GM19452 (cell line): ENCODE measurements around the gene SNTB2.
"Not testable (repeated sequence)": the region's sequence is repeated elsewhere in the genome, so short reads cannot be mapped to it uniquely, and the experiment has no call there.

ENCODE experiments used
- ATAC-seq: cut with Tn5 transposase; IDR thresholded peaks from one replicate; pipeline ENCODE4 v1.9.1; 2021; ENCODE audit not compliant: unreplicated experiment

The SNTB2 gene

GRCh38 chr16:69186642-69187445, at the start of gene SNTB2:
Gene SNTB2 (plus strand): TSS chr16:69187164. CDS start chr16:69187167, 3 bp downstream.
- ATAC-seq, result peak; percentile 83

DNA sequence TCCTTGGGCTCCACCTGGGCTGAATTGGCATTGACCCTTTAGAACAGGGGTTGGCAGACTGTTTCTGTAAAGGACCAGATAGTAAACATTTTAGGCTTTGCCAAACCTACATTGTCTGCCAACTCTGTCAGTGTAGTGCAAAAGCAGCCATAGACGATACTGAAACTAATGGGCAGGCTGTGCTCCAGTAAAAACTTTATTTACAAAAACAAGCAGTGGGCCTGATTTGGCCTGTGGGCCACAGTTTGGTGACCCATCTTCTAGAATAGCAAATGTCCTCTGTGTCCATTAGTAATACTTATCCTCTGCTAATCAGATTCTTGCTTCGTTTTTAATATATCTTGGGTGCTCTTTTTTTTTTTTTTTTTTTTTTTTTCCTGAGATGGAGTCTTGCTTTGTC, 48.4 kb upstream of the SNTB2 start:
- ATAC-seq, result no peak

DNA sequence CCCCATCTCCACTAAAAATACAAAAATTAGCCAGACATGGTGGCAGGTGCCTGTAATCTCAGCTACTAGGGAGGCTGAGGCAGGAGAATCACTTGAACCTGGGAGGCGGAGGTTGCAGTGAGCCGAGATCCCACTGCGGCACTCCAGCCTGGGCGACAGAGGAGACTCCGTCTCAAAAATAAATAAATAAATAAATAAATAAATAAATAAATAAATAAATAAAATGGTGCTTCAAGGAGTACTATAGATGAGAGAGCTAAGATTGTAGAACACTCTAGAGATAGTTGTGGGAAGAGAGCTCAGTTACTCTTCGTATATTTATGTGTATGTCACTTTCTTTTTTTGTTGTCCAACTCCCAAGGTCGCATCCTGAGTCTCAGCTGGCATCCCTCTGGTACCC, 47.5 kb upstream of the SNTB2 start:
- not testable (repeated sequence) for ATAC-seq

- ATAC-seq, result no peak
These were observed 46.0 kb upstream of the SNTB2 start for GRCh38 chr16:69141014-69141413.

GRCh38 chr16:69141936-69142335, 45.0 kb upstream of the SNTB2 start:
- ATAC-seq, result no peak

DNA sequence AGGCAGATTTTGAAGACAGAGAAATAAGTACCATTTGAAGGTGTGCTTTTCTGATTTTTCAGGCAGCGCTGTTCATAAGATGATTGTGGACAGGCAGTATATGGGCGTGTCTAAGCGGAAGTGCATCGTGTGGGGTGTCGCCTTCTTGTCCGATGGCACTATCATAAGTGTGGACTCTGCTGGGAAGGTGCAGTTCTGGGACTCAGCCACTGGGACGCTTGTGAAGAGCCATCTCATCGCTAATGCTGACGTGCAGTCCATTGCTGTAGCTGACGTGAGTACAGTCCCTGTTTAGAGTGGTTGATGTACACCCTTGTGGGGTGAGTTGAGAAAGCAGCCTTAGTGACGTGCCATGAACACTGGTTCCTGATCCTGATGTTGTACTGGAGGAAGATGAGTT, 43.8 kb upstream of the SNTB2 start:
- ATAC-seq, result no peak

DNA sequence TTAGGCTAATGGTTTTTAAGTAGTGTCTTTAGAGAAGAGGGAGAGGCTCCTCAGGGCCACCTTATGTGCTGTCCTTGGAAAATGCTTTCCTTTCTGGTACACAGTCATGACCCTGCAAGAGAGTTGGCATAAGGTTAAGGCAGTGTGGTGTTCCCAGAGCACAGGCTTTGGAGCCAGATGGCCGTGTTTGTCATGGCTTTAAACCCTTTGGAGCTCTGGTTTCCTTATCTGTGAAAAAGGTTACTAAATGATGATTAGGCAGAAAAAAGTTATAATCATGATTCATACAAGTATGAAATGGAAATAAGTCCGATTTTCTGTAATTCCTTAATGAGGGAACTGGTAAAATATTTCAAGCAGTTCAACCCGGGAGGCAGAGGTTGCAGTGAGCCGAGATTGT, 41.3 kb upstream of the SNTB2 start:
- no peak for ATAC-seq

GRCh38 chr16:69149621-69150020, 37.3 kb upstream of the SNTB2 start:
- not testable (repeated sequence) for ATAC-seq

DNA sequence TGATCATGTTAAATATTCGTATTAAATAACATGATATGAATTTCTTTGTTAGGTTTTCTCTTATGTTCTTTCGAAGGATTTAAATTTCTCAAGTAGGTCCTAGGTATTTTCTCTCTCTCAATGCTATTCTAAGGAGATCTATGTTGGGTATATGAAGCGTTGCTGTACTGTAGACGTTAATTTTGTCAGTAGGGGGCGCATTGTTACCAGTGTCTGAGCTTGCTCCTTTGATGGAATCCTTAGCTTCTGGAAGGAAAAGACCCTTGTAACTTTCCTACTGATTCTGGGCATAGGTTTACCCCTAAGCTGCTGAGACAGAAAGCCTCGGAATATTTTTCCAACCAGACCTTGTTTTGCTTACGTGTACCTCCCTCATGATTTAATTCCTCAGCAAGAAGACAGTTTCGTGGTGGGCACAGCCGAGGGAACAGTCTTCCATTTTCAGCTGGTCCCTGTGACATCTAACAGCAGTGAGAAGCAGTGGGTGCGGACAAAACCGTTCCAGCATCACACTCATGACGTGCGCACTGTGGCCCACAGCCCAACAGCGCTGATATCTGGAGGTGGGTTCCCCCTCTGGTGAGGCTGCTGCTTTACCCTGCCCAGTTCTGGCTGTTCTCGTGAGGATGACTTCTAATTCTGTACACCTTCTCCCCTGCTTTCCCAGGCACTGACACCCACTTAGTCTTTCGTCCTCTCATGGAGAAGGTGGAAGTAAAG, 36.7 kb upstream of the SNTB2 start:
- no peak for ATAC-seq

GRCh38 chr16:69157196-69157595, 29.8 kb upstream of the SNTB2 start:
- no peak for ATAC-seq

DNA sequence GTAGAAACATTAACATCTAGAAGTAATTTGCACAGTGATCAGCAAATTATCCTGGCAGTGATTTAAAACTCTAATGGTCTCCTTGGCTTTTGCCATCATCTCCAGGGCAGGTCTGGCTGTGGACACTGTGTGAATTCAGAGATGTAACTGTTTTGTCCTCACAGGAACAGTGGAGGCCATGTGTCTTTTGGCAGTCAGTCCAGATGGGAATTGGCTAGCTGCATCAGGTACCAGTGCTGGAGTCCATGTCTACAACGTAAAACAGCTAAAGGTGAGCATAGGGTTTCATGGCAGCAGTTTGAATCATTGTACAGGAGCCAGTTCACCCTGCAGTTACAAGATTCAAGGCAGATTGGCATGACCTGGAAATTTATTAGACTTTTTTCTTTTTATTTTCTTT, 26.8 kb upstream of the SNTB2 start:
- ATAC-seq, result no peak

DNA sequence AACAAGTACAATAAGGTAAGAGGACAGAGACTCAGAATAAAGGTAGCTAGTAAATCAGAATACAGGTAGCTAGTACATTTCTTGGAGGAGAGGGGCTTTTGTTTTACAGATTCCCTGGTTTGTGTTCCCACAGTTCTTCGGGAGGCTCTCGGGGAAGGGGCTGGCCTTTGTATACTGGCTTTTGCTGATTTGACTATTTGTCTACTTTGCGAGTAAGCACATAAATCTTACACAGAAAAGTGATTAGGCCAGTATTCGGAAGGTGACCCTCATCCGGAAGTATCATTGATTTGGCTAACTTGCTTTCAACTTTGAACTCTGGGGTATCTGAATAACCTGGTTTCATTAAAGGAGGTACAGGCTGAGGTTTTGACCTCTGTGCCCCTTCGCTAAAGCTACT, 21.4 kb upstream of the SNTB2 start:
- ATAC-seq, result no peak

- ATAC-seq, result no peak
These were observed 20.6 kb upstream of the SNTB2 start for GRCh38 chr16:69166221-69166833.

DNA sequence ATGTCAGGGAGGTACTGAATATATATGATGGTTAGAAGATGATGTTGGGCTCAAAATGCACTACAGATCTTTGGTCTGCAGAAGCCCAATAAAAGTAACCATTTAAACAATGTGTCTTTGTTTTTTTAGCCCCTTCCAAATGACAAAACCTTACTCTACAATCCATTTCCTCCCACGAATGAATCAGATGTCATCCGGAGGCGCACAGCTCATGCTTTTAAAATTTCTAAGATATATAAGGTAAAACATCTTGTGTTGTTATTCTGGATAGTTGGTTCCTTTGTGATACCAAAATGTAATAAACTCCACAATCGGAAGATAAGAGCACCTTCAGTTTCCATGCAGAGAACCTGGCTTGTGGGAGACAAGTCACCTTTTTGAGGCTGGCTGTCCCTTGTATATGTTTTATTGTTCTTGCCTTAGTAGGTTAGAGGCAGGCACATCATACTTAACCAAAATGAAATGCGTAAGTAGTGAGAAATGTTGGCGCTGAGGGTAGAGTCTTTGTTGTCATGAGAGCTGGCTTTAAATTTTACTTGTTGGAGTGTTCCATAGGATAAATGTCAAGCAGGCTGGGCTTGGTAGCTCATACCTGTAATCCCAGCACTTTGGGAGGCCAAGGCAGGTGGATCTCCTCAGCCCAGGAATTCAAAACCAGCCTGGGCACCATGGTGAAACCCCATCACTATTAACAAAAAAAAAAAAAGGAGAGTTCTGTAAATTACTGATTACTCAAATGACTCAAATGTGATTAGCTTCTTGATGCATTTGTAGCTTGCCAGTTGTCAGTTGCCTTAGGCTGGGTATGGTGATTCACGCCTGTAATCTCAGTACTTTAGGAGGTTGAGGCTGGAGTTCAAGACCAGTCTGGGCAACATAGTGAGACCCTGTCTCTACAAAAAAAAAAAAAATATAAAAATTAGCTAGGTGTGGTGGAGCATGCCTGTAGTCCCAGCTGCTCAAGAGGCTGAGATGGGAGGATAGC, 19.7 kb upstream of the SNTB2 start:
- ATAC-seq, result no peak

DNA sequence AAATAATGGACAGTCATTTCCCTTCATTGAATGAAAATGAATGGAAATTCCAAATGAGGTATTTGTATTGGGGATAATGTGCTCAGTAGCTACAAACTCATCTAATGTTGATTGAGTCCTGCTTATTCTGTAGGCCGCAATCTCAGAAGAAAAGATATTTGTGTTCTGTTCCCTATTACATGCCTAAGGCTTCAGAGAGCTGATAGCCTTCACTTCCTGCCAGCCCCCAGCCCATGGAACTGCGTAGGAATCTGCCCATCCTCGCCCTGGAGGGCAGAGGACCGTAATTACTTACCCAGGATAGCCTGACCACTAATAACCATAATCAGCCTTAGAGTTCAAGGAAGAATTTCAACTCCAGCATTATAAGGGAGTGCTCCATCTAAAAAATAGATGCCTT, 17.9 kb upstream of the SNTB2 start:
- ATAC-seq, result no peak

DNA sequence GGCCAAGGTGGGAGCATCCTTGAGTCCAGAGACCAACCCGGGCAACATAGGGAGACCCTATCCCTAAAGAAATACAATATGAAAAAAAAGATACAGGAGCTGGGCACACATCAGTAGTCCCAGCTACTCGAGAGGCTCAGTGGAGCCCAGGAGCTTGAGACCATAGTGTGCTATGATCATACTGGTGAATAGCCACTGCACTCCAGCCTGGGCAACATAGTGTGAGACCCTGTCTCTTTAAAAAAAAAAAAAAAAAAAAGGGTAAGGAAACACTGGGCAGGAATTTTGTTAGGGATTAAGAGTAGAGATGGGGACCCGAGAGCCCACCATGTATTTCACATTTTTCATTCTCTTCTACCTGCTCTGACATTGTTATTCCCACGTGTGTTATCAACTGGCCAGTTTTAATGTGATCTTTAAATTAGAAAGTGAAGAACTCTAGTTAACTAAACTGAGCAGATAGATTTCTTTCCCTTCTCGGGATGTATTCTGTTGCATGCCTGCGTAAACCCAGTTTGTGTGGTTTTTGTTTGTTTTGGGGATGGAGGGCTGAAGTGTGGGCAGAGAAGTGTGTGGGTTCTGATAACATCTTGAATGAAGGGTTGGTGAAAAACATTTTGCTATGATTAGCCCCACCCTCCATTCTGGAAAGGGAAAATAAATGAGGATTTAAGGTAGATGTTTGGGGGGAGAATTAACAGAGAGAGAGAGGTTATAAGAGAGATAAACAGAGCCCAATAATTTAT, 17.2 kb upstream of the SNTB2 start:
- ATAC-seq, result no peak

DNA sequence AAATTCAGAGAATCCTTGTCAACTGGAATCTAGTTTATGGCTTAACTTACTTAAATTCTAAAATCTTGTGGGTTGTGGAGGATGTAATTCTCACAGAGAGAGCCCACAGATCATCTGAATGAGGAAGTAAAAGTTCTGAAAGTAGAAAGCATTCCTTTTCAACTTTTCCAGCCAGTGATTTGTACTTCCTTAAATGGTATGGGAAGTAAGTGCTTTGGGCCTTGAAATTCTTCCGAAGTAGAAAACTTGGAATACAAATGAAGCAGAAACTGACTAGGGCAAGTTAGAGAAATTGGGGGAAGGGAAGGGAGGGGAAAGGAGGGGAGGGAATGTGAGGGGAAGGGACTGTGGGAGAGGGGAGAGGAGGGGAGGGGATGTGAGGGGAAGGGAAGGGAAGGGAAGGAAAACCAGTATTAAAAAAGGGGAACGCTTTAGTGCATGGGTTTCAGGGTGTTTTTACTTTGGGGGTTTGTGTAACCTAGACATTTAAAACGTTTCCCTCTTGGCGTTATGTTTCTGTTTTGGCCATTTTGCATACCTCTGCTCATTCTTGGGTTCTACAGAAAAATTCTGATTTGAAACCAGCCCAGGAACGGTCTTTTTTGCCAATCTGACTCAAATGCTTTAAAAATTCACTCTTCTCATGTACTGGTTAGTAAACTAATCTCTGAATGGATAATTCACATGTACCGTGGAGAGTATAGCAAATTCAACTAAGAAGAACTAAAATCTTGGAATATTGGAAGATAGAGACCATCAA, 15.5 kb upstream of the SNTB2 start:
- no peak for ATAC-seq

GRCh38 chr16:69176033-69176800, 10.7 kb upstream of the SNTB2 start:
- no peak for ATAC-seq
